ENCODE data around the gene SSBP3.

SSBP3 gene

DNA sequence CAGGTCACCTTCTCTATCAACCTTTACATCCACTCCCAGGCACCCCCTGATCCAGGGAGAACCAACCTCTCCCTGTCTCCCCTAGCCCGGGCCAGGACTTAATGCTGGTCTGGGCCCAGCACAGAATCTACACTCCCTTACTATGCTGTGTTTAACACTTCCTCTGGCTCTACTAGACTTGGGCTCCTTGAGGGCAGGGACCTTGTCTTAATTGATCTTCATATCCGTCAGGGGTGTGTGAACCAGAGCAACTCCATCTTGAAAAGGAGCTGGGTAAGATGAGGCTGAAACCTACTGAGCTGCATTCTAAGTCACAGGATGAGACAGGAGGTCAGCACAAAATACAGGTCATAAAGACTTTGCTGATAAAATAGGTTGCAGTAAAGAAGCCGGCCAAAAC lies 98.9 kb downstream of the SSBP3 start:
- peaks cover 0 to 14% (median 7%) of the 10 kb centered on the region in 10 experiments; a peak in 5 of 20 replicates for H3K4me1 ChIP-seq

GRCh38 chr1:54305906-54306514 lies 100.2 kb downstream of the SSBP3 start:
- Histone ChIP-seq H3K4me3 (no peak overlapping the region), H3K4me2 (no peak overlapping the region), H3K27me3 (no peaks in the 10 kb centered on the region), H3K27ac (no peak overlapping the region), H3K9me3 (replicated peaks in 1 of 11) (no peaks in the 10 kb centered on the region), H3K36me3 (peaks cover 0 to 7% (median 0%) of the 10 kb centered on the region in 11 experiments; a peak in 2 of 22 replicates), H4K20me1 (peaks cover 20 to 91% (median 63%) of the 10 kb centered on the region in 11 experiments; a peak in 17 of 22 replicates), H3K4me1 (peaks cover 0 to 16% (median 8%) of the 10 kb centered on the region in 10 experiments; a peak in 11 of 20 replicates), H3K9ac (no peak overlapping the region)
- no peak for TF ChIP-seq Cebpa-rat (IDR thresholded peaks at IDR 0.05)

More for the DNA sequence above, 98.9 kb downstream of the SSBP3 start:
- no peaks in the 10 kb centered on the region for H3K9me3 ChIP-seq (replicated peaks in 1 of 11)
- H4K20me1 ChIP-seq, result peaks cover 18 to 90% (median 64%) of the 10 kb centered on the region in 11 experiments; a peak in 16 of 22 replicates
- H3K9ac ChIP-seq, result no peak overlapping the region
- H3K27ac ChIP-seq, result no peak overlapping the region
- no peak overlapping the region for H3K4me2 ChIP-seq
- TF ChIP-seq Cebpa-rat (IDR thresholded peaks at IDR 0.05), result no peak
- H3K36me3 ChIP-seq, result peaks cover 0 to 7% (median 0%) of the 10 kb centered on the region in 11 experiments; a peak in 3 of 22 replicates
- no peak overlapping the region for H3K4me3 ChIP-seq
- H3K27me3 ChIP-seq, result no peaks in the 10 kb centered on the region

DNA sequence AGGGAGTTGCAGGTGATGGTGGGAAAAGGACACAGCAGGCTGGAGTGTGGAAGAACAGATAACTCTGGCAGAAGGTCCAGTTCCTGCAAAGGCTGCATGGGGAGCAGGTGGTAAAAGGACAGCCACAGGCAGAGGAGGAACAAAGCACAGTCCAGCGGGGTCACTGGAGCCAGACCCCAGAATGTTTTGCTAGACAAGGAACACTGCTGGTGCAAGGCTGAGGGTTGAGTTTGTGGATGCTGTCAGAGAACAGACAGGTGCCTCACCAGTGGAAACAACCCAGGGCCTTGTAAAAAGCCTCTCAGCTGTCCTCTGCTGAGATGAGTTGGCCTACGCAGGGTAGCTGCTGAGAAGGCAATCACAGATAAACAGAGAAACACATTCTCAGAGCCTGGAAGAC lies 101.7 kb downstream of the SSBP3 start:
- Histone ChIP-seq H3K27ac (no peak overlapping the region), H3K9me3 (replicated peaks in 1 of 11) (no peaks in the 10 kb centered on the region), H3K4me2 (no peak overlapping the region), H4K20me1 (peaks cover 30 to 95% (median 66%) of the 10 kb centered on the region in 11 experiments; a peak in 17 of 22 replicates), H3K4me1 (peaks cover 9 to 22% (median 19%) of the 10 kb centered on the region in 10 experiments), H3K9ac (no peak overlapping the region), H3K36me3 (peaks cover 0 to 7% (median 0%) of the 10 kb centered on the region in 11 experiments; a peak in 2 of 22 replicates), H3K4me3 (no peak overlapping the region), H3K27me3 (no peaks in the 10 kb centered on the region)
- TF ChIP-seq Cebpa-rat (IDR thresholded peaks at IDR 0.05), result no peak

DNA sequence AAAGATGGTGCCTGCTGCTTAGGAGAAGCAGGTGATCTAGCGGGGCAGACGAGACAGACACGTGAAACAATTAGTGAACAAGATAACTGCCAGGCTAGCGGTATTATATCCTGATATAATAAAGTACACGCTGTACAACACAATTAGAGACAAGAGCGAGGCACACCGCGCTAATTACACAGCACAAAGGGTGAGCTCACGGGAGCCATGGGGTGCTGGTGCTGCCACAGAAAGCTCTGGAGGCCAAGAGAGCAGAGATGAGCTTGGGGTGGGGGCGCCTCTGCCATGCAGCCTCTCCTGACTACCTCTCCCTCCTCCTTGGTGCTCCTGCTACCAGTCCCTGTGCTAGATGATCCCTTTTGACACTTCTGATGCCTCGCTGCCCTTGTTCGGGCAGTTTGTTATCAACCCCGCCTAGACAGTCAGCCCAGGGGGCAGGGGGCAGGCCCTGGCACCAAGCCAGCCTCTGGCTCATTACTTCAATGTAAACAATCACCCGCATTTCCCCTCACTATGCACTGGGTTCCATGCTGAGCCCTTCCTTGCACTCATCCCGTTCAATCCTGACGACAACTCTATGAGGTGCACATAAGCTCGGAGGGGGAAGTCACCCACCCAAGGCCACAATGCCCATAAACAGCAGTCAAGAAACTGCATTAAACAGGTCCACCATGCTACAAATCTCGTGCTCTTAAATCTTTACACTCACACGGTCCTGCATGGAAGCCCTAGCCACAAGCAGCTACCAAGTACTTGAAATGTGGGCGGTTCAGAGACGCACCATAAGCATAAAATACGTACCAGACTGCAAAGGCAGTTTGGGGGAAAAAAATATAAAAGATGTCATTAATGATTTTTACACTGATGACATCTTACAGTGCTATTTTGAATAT lies 103.0 kb downstream of the SSBP3 start:
- no peak overlapping the region for H3K4me3 ChIP-seq
- H3K4me1 ChIP-seq, result peaks cover 23 to 36% (median 32%) of the 10 kb centered on the region in 10 experiments
- TF ChIP-seq Cebpa-rat (IDR thresholded peaks at IDR 0.05), result no peak
- H3K9me3 ChIP-seq (replicated peaks in 1 of 11), result no peaks in the 10 kb centered on the region
- no peaks in the 10 kb centered on the region for H3K27me3 ChIP-seq
- peaks cover 39 to 98% (median 70%) of the 10 kb centered on the region in 11 experiments; a peak in 17 of 22 replicates for H4K20me1 ChIP-seq
- H3K36me3 ChIP-seq, result peaks cover 0 to 7% (median 0%) of the 10 kb centered on the region in 11 experiments; a peak in 1 of 22 replicates
- no peak overlapping the region for H3K9ac ChIP-seq
- H3K4me2 ChIP-seq, result no peak overlapping the region
- no peak overlapping the region for H3K27ac ChIP-seq

- Histone ChIP-seq H3K9me3 (replicated peaks in 1 of 11) (no peaks in the 10 kb centered on the region), H3K4me2 (no peak overlapping the region), H3K27ac (no peak overlapping the region), H3K27me3 (no peaks in the 10 kb centered on the region), H4K20me1 (peaks cover 39 to 99% (median 77%) of the 10 kb centered on the region in 11 experiments; a peak in 17 of 22 replicates), H3K4me3 (no peak overlapping the region), H3K36me3 (peaks cover 0 to 7% (median 0%) of the 10 kb centered on the region in 11 experiments; a peak in 1 of 22 replicates), H3K9ac (no peak overlapping the region), H3K4me1 (peaks cover 29 to 42% (median 39%) of the 10 kb centered on the region in 10 experiments)
- no peak for TF ChIP-seq Cebpa-rat (IDR thresholded peaks at IDR 0.05)
These were observed 103.6 kb downstream of the SSBP3 start for GRCh38 chr1:54302549-54302948.

- no peak overlapping the region for H3K4me3 ChIP-seq
- peak overlapping the region in 5 of 11 experiments; percentile 69 to 90 (median 77); a peak in 4 of 22 replicates for H3K4me2 ChIP-seq
- no peaks in the 10 kb centered on the region for H3K36me3 ChIP-seq
- H3K27ac ChIP-seq, result no peak overlapping the region
- peaks cover 39 to 98% (median 80%) of the 10 kb centered on the region in 11 experiments; a peak in 18 of 22 replicates for H4K20me1 ChIP-seq
- H3K27me3 ChIP-seq, result no peaks in the 10 kb centered on the region
- H3K9ac ChIP-seq, result no peak overlapping the region
- TF ChIP-seq Cebpa-rat (IDR thresholded peaks at IDR 0.05), result no peak
- H3K4me1 ChIP-seq, result peaks cover 32 to 51% (median 44%) of the 10 kb centered on the region in 10 experiments
- H3K9me3 ChIP-seq (replicated peaks in 1 of 11), result no peaks in the 10 kb centered on the region
These were observed 104.7 kb downstream of the SSBP3 start for GRCh38 chr1:54301497-54301896.

DNA sequence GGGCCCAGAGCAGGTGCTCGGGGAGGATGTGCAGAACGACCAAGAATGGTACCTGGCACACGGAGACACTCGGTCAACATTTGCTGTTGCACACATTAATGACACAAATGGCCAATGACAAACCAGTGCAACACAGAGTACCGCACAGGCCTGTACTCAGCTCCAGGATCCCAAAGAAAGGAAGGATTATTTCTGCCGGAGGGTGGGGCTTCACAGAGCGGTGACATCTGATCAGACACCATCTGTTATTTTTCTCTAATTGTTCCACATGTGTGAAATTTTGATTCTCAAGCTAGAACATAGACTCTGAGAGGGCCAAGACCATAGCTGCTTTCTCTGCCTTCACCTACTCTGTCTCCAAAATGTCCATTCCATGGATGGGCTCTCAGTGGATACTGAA lies 105.8 kb downstream of the SSBP3 start:
- H3K4me1 ChIP-seq, result peaks cover 33 to 52% (median 44%) of the 10 kb centered on the region in 10 experiments
- no peak for TF ChIP-seq Cebpa-rat (IDR thresholded peaks at IDR 0.05)
- H3K27me3 ChIP-seq, result no peaks in the 10 kb centered on the region
- H3K9me3 ChIP-seq (replicated peaks in 1 of 11), result no peaks in the 10 kb centered on the region
- H4K20me1 ChIP-seq, result peaks cover 39 to 98% (median 80%) of the 10 kb centered on the region in 11 experiments; a peak in 18 of 22 replicates
- no peak overlapping the region for H3K27ac ChIP-seq
- no peak overlapping the region for H3K9ac ChIP-seq
- H3K4me3 ChIP-seq, result no peak overlapping the region
- no peaks in the 10 kb centered on the region for H3K36me3 ChIP-seq
- H3K4me2 ChIP-seq, result peak overlapping the region; percentile 60 to 90 (median 78); a peak in 19 of 22 replicates

DNA sequence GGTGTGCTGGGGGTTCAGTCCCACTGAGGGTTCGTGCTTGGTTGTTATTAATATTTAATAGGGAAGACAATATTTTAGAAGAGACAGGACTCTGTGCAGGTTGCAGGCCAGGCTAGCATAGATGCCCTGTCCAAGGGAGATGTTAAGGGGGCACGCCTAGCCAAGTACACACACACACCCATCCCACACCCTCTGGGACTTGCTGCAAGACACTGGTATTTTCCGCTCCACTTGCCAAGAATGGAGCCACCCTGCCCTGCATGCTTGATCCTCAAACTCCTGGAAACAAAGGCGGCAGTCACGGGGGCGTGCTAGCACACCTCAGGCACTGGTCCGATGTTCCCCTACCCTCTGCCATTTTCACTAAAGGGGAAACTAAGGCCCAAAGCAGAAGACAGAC lies 107.2 kb downstream of the SSBP3 start:
- peaks cover 35 to 100% (median 79%) of the 10 kb centered on the region in 11 experiments; a peak in 18 of 22 replicates for H4K20me1 ChIP-seq
- no peak overlapping the region for H3K4me3 ChIP-seq
- H3K9ac ChIP-seq, result peak overlapping the region in 2 of 11 experiments; percentile 9 to 52; a peak in 2 of 22 replicates
- no peaks in the 10 kb centered on the region for H3K9me3 ChIP-seq (replicated peaks in 1 of 11)
- no peaks in the 10 kb centered on the region; a peak in 1 of 22 replicates for H3K36me3 ChIP-seq
- TF ChIP-seq Cebpa-rat (IDR thresholded peaks at IDR 0.05), result no peak
- H3K4me2 ChIP-seq, result peak overlapping the region; percentile 60 to 90 (median 78)
- H3K27ac ChIP-seq, result no peak overlapping the region
- H3K27me3 ChIP-seq, result no peaks in the 10 kb centered on the region
- H3K4me1 ChIP-seq, result peaks cover 36 to 52% (median 44%) of the 10 kb centered on the region in 10 experiments

All from BLaER1 treated with 17β-estradiol and CSF1 and Interleukin-3, amounts not matched to agents 10 nM and 100 nM (cell line).